Common myeloid progenitor, CD34-positive (primary cell): ENCODE data around the gene DHX57.

Experiments
- CTCF ChIA-PET: fragments of 350-600 bp; sonication (Branson Sonifier 250); formaldehyde crosslinking; loops from one replicate; lab custom pipeline; 2021; ENCODE audit warnings: antibody characterized with exemption; lab: Charles Lee
- POLR2A ChIA-PET: fragments of 350-600 bp; sonication (Branson Sonifier 250); formaldehyde crosslinking; loops from one replicate; lab custom pipeline; 2021; ENCODE audit warnings: antibody characterized with exemption; lab: Charles Lee
- DNase-seq, 3 donors: peaks; one replicate each; pipeline versions ENCODE4 v3.0.0 to v3.0.0-alpha.2; 2013
- H3K27ac ChIP-seq, 2 experiments: 1 replicate in 1 of 2; 2 replicates in 1 of 2; pipeline ENCODE4 v1.7.0; 2013; ENCODE audit warnings: inconsistent platforms in 2 of 2, low read length in 2 of 2, mild to moderate bottlenecking in 2 of 2, low read depth in 1 of 2, moderate library complexity in 1 of 2; ENCODE audit not compliant: severe bottlenecking in 2 of 2, insufficient read depth in 1 of 2, poor library complexity in 1 of 2
- H3K27me3 ChIP-seq, 5 experiments: replicated peaks in 2 of 5; 1 replicate in 3 of 5; 2 replicates in 2 of 5; pipeline versions ENCODE4 v1.6.1 to v1.7.0; 2013; ENCODE audit warnings: low read length in 4 of 5, mild to moderate bottlenecking in 2 of 5, moderate library complexity in 2 of 5, inconsistent platforms in 1 of 5; ENCODE audit not compliant: insufficient read depth in 5 of 5, control insufficient read depth in 4 of 5
- H3K36me3 ChIP-seq, 4 experiments: 1 replicate in 2 of 4; 2 replicates in 2 of 4; pipeline versions ENCODE4 v1.6.1 to v1.7.0; 2013; ENCODE audit warnings: low read length in 3 of 4, control low read depth in 1 of 4, mild to moderate bottlenecking in 1 of 4; ENCODE audit not compliant: control insufficient read depth in 4 of 4, insufficient read depth in 4 of 4
- H3K4me1 ChIP-seq, 4 experiments: 1 replicate in 3 of 4; 2 replicates in 1 of 4; pipeline versions ENCODE4 v1.6.1 to v1.7.1; 2013; ENCODE audit warnings: low read length in 3 of 4, mild to moderate bottlenecking in 3 of 4, control low read depth in 1 of 4, inconsistent platforms in 1 of 4, moderate library complexity in 1 of 4; ENCODE audit not compliant: control insufficient read depth in 4 of 4, insufficient read depth in 4 of 4; ENCODE audit errors: control extremely low read depth in 1 of 4
- H3K4me3 ChIP-seq, 7 experiments: 1 replicate in 4 of 7; 2 replicates in 3 of 7; pipeline versions ENCODE4 v1.5.1 to v1.7.0; 2013; ENCODE audit warnings: mild to moderate bottlenecking in 7 of 7, low read length in 6 of 7, moderate library complexity in 6 of 7, inconsistent platforms in 2 of 7, low read depth in 2 of 7, control low read depth in 1 of 7; ENCODE audit not compliant: insufficient read depth in 4 of 7, control insufficient read depth in 1 of 7; ENCODE audit errors: extremely low read depth in 1 of 7
- H3K9me3 ChIP-seq, 5 experiments: 1 replicate in 4 of 5; 2 replicates in 1 of 5; pipeline versions ENCODE4 v1.6.1 to v1.7.1; 2013; ENCODE audit warnings: low read length in 4 of 5, mild to moderate bottlenecking in 2 of 5, inconsistent platforms in 1 of 5, low read depth in 1 of 5, moderate library complexity in 1 of 5; ENCODE audit not compliant: control insufficient read depth in 4 of 5, insufficient read depth in 2 of 5; ENCODE audit errors: control extremely low read depth in 1 of 5
- WGBS: methylation state at CpG from one replicate; pipeline ENCODE4 v1.1.5; 2013; ENCODE audit not compliant: insufficient coverage; 5-methylcytosine and 5-hydroxymethylcytosine counted together

Gene DHX57

GRCh38 chr2:38825956-38826355, 49.8 kb downstream of the DHX57 start:
- H3K36me3 ChIP-seq: peaks cover 8 to 39% (median 15%) of the 10 kb centered on the region in 4 experiments
- POLR2A ChIA-PET: interaction anchor here (0.7 kb wide), 1 partner anchor 60 kb away, joined by 4 read pairs; no protein-coding TSS in a partner anchor
- no peak overlapping the region for H3K27ac ChIP-seq
- no CpG with 5 or more reads among the region's 2 CpGs for WGBS
- no peak for DNase-seq
- H3K9me3 ChIP-seq: no peaks in the 10 kb centered on the region
- CTCF ChIA-PET: interaction anchor here (1.0 kb wide), 1 partner anchor 9 kb away, joined by 4 read pairs; no protein-coding TSS in a partner anchor
- H3K4me3 ChIP-seq: no peak overlapping the region
- H3K27me3 ChIP-seq: no peaks in the 10 kb centered on the region
- peaks cover 0 to 6% (median 5%) of the 10 kb centered on the region in 4 experiments for H3K4me1 ChIP-seq

GRCh38 chr2:38824906-38825305, 50.8 kb downstream of the DHX57 start:
- H3K27ac ChIP-seq: no peak overlapping the region
- WGBS: no CpG with 5 or more reads among the region's 2 CpGs
- ChIA-PET CTCF (interaction anchor here (0.7 kb wide), 1 partner anchor 847 kb away, joined by 3 read pairs; no protein-coding TSS in a partner anchor), POLR2A (no interaction called here)
- H3K4me1 ChIP-seq: peaks cover 0 to 5% (median 4%) of the 10 kb centered on the region in 4 experiments
- no peaks in the 10 kb centered on the region for H3K27me3 ChIP-seq
- no peak overlapping the region for H3K4me3 ChIP-seq
- DNase-seq: no peak
- H3K36me3 ChIP-seq: peaks cover 12 to 43% (median 16%) of the 10 kb centered on the region in 4 experiments
- H3K9me3 ChIP-seq: no peaks in the 10 kb centered on the region

- H3K9me3 ChIP-seq: no peaks in the 10 kb centered on the region
- ChIA-PET CTCF (no interaction called here), POLR2A (no interaction called here)
- peaks cover 12 to 48% (median 18%) of the 10 kb centered on the region in 4 experiments for H3K36me3 ChIP-seq
- DNase-seq: no peak
- peaks cover 0 to 5% (median 4%) of the 10 kb centered on the region in 4 experiments for H3K4me1 ChIP-seq
- no peak overlapping the region for H3K4me3 ChIP-seq
- H3K27ac ChIP-seq: no peak overlapping the region
- no peaks in the 10 kb centered on the region for H3K27me3 ChIP-seq
- no CpG with 5 or more reads among the region's 5 CpGs for WGBS
These were observed 52.3 kb downstream of the DHX57 start for GRCh38 chr2:38823386-38823785.

- H3K36me3 ChIP-seq: peaks cover 11 to 51% (median 23%) of the 10 kb centered on the region in 4 experiments
- no peaks in the 10 kb centered on the region for H3K4me1 ChIP-seq
- ChIA-PET POLR2A (no interaction called here), CTCF (interaction anchor here (0.8 to 0.9 kb wide), 2 partner anchors 9 to 13 kb away, joined by 3 read pairs; no protein-coding TSS in a partner anchor)
- WGBS: 73% methylated on average over 4 of the region's 6 CpGs
- DNase-seq: no peak
- H3K27me3 ChIP-seq: no peaks in the 10 kb centered on the region
- no peak overlapping the region for H3K4me3 ChIP-seq
- H3K9me3 ChIP-seq: no peaks in the 10 kb centered on the region
- no peak overlapping the region for H3K27ac ChIP-seq
These were observed 57.2 kb downstream of the DHX57 start for GRCh38 chr2:38818565-38818964.

GRCh38 chr2:38815936-38816335, 59.8 kb downstream of the DHX57 start:
- DNase-seq: no peak
- H3K4me3 ChIP-seq: no peak overlapping the region
- 100% methylated on average over 3 of the region's 4 CpGs for whole genome bisulfite sequencing
- POLR2A ChIA-PET: no interaction called here
- no peaks in the 10 kb centered on the region for H3K4me1 ChIP-seq
- CTCF ChIA-PET: no interaction called here
- no peaks in the 10 kb centered on the region for H3K27me3 ChIP-seq
- H3K36me3 ChIP-seq: peaks cover 15 to 48% (median 29%) of the 10 kb centered on the region in 4 experiments
- H3K27ac ChIP-seq: no peak overlapping the region
- no peaks in the 10 kb centered on the region for H3K9me3 ChIP-seq

- no peak for DNase-seq
- ChIA-PET CTCF (interaction anchor here (0.6 kb wide), 1 partner anchor 258 kb away, joined by 3 read pairs; no protein-coding TSS in a partner anchor), POLR2A (no interaction called here)
- WGBS: 97% methylated on average over 7 of the region's 7 CpGs
- Histone ChIP-seq H3K4me3 (no peak overlapping the region), H3K27me3 (no peaks in the 10 kb centered on the region), H3K36me3 (peaks cover 8 to 40% (median 22%) of the 10 kb centered on the region in 4 experiments), H3K9me3 (no peaks in the 10 kb centered on the region), H3K27ac (no peak overlapping the region), H3K4me1 (no peaks in the 10 kb centered on the region)
These were observed 65.2 kb downstream of the DHX57 start for GRCh38 chr2:38810488-38810887.

GRCh38 chr2:38808677-38809076, 67.1 kb downstream of the DHX57 start:
- no peak overlapping the region for H3K27ac ChIP-seq
- H3K27me3 ChIP-seq: no peaks in the 10 kb centered on the region
- CTCF ChIA-PET: no interaction called here
- H3K4me1 ChIP-seq: no peaks in the 10 kb centered on the region
- DNase-seq: no peak
- peaks cover 8 to 45% (median 19%) of the 10 kb centered on the region in 4 experiments for H3K36me3 ChIP-seq
- no peak overlapping the region for H3K4me3 ChIP-seq
- POLR2A ChIA-PET: no interaction called here
- no CpG with 5 or more reads among the region's 1 CpG for WGBS
- H3K9me3 ChIP-seq: no peaks in the 10 kb centered on the region
